Measurements from ENCODE around the gene SLF2.

SLF2 gene

GRCh38 chr10:100968863-100969186 is 56.1 kb downstream of the SLF2 start:
- no peak for TF ChIP-seq CTCF (IDR thresholded peaks at IDR 0.05)

GRCh38 chr10:100969187-100970075 is 56.7 kb downstream of the SLF2 start, which contains the start of gene SEMA4G:
TSS of gene SEMA4G (plus strand) at chr10:100969504. CDS start at chr10:100972913, 3,409 bp downstream.
- peak; percentile 25; the same call in 1 of the 2 replicates for TF ChIP-seq CTCF (IDR thresholded peaks at IDR 0.05)

- no peak for TF ChIP-seq CTCF (IDR thresholded peaks at IDR 0.05)
Measured at GRCh38 chr10:100970076-100970913, 57.5 kb downstream of the SLF2 start.

- TF ChIP-seq CTCF (IDR thresholded peaks at IDR 0.05): no peak
Measured at GRCh38 chr10:100970914-100971811, 58.4 kb downstream of the SLF2 start.

GRCh38 chr10:100972115-100972903 is 59.5 kb downstream of the SLF2 start:
- TF ChIP-seq CTCF (IDR thresholded peaks at IDR 0.05): no peak

- no peak for TF ChIP-seq CTCF (IDR thresholded peaks at IDR 0.05)
Measured at GRCh38 chr10:100972904-100973535, 60.3 kb downstream of the SLF2 start.

All from LNCAP (cell line).